CD4-positive, alpha-beta T cell (primary cell): ENCODE results near the gene MEGF9. TPM values are rescaled to one million over a fixed set of nuclear protein-coding genes. Genes with fewer than 3 reads are reported as not detected.

Source experiments
- ATAC-seq: fragments of 200-7000 bp; cut with Tn5 transposase; one replicate; pipeline ENCODE4 v1.10.0; 2022; ENCODE audit warnings: mild to moderate bottlenecking; ENCODE audit not compliant: poor library complexity
- CTCF ChIA-PET: fragments of 350-600 bp; sonication (Branson Sonifier 250); formaldehyde crosslinking; loops from one replicate; lab custom pipeline; 2021; ENCODE audit warnings: antibody characterized with exemption, inconsistent platforms; lab: Charles Lee
- POLR2A ChIA-PET: fragments of 350-600 bp; sonication (Branson Sonifier 250); formaldehyde crosslinking; loops from one replicate; lab custom pipeline; 2021; ENCODE audit warnings: antibody characterized with exemption, inconsistent platforms; lab: Charles Lee
- DNase-seq, 14 experiments: peaks; one replicate each; pipeline ENCODE4 v3.0.0-alpha.2; 2013 to 2020; ENCODE audit warnings: mixed read lengths in 2 of 14
- H3K27ac ChIP-seq, 2 donors: one replicate each; pipeline versions ENCODE4 v1.5.1 to v1.7.0; 2013; ENCODE audit warnings: low read length in 2 of 2, low read depth in 1 of 2, mild to moderate bottlenecking in 1 of 2
- H3K27me3 ChIP-seq, 2 experiments: 1 replicate in 1 of 2; 2 replicates in 1 of 2; pipeline versions ENCODE4 v1.6.1 to v1.7.0; 2013; ENCODE audit warnings: low read length in 2 of 2, control low read depth in 1 of 2, mild to moderate bottlenecking in 1 of 2, moderate library complexity in 1 of 2; ENCODE audit not compliant: insufficient read depth in 2 of 2, control insufficient read depth in 1 of 2
- H3K36me3 ChIP-seq: one replicate; pipeline ENCODE4 v1.6.1; 2013; ENCODE audit warnings: low read length, control low read depth; ENCODE audit not compliant: insufficient read depth
- H3K4me1 ChIP-seq: one replicate; pipeline ENCODE4 v1.6.1; 2013; ENCODE audit warnings: low read length, control low read depth; ENCODE audit not compliant: insufficient read depth
- H3K4me3 ChIP-seq: one replicate; pipeline ENCODE4 v1.5.1; 2013; ENCODE audit warnings: mild to moderate bottlenecking, low read length, moderate library complexity
- H3K9me3 ChIP-seq, 2 experiments: 1 replicate in 1 of 2; 2 replicates in 1 of 2; pipeline versions ENCODE4 v1.6.1 to v1.7.0; 2013; ENCODE audit warnings: low read length in 2 of 2, mild to moderate bottlenecking in 2 of 2, control low read depth in 1 of 2, moderate library complexity in 1 of 2; ENCODE audit not compliant: control insufficient read depth in 1 of 2, insufficient read depth in 1 of 2
- H3K27ac Mint-ChIP-seq: one replicate; pipeline ENCODE4 v1.8.0; 2020; ENCODE audit warnings: mixed read lengths
- H3K27me3 Mint-ChIP-seq: one replicate; pipeline ENCODE4 v1.8.0; 2021; ENCODE audit warnings: mixed read lengths
- H3K36me3 Mint-ChIP-seq: one replicate; pipeline ENCODE4 v1.8.0; 2021; ENCODE audit warnings: low read depth, mixed read lengths
- H3K4me1 Mint-ChIP-seq: one replicate; pipeline ENCODE4 v1.8.0; 2021; ENCODE audit warnings: low read depth, mixed read lengths
- H3K4me3 Mint-ChIP-seq: one replicate; pipeline ENCODE4 v1.8.0; 2020; ENCODE audit warnings: mild to moderate bottlenecking, mixed read lengths
- H3K9me3 Mint-ChIP-seq: one replicate; pipeline ENCODE4 v1.8.0; 2020; ENCODE audit warnings: mixed read lengths
- intact Hi-C, 2 experiments: fragments of 100-400 bp; cut with DNase I in 1 of 2; cut with micrococcal nuclease in 1 of 2; formaldehyde crosslinking; loops; one replicate each; pipeline versions ENCODE4 v1.15.1 to v1.9.0; 2023 to 2025; cut with DNase I, micrococcal nuclease
- total RNA-seq, 174 experiments: library from RNA in 2 of 174; stranded (reverse) in 2 of 174; gene quantifications; one replicate each; pipeline ENCODE4 v1.2.3 and lab custom pipeline; 2021 to 2026
- TF ChIP-seq, protein P1 (sequence below): fragments of 200-600 bp; IDR thresholded peaks from one replicate; pipeline ENCODE4 v1.8.0; 2022; ENCODE audit warnings: antibody characterized with exemption, mild to moderate bottlenecking

MEGF9 gene
- total RNA-seq, 2 experiments from 2014 or later: 4.0 to 4.5 TPM

DNA sequence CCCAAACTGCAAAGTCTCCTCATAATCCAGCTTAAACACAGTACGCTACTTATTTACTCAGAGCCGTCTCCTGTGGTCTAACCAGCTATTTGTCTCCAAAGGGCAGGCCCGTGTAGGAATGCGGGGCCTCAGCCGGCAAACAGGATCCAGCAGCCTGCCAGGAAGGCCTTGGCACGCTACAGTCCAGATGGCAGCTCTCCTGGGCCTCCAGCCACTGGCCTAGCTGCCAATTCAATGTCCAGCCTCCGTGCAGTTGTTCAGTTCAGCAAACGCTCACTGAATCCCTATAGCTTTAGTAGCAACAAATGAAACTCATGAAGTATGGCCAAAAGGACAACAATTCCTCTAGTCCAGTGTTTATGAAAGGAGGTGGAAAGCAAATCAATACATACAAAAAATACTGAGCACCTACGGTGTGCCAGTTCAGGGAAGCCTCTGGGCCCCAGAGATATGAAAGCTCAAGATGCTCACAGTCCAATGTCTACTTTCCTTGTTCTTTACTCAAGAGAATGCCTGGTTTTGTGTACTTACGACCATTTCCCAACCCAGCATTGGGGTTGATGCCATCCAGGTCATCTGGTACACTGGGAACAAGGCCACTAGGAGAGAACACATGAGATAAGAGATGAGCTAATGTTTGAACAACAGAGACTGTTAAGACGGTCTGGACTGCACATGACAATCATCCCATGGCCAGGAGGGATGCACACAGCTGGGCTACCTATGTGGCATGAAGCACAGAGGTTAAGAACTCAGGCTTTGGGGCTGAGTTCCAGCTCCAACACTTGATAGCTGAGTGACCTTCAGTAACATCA is 142.6 kb downstream of the MEGF9 start:
- ChIA-PET POLR2A (no interaction called here), CTCF (no interaction called here)
- no peaks in the 10 kb centered on the region for H3K9me3 Mint-ChIP-seq
- Histone ChIP-seq H3K4me1 (no peaks in the 10 kb centered on the region), H3K27ac (no peak overlapping the region), H3K36me3 (peaks cover 44% of the 10 kb centered on the region), H3K27me3 (no peaks in the 10 kb centered on the region), H3K9me3 (no peaks in the 10 kb centered on the region), H3K4me3 (no peak overlapping the region)
- peaks cover 31% of the 10 kb centered on the region for H3K4me1 Mint-ChIP-seq
- H3K27ac Mint-ChIP-seq: no peak overlapping the region
- intact Hi-C loops: no loop called here
- no peak overlapping the region for H3K4me3 Mint-ChIP-seq
- H3K36me3 Mint-ChIP-seq: peaks cover 89% of the 10 kb centered on the region
- DNase-seq (no peak), ATAC-seq (no peak)
- no peaks in the 10 kb centered on the region for H3K27me3 Mint-ChIP-seq
- TF ChIP-seq, protein P1, sequence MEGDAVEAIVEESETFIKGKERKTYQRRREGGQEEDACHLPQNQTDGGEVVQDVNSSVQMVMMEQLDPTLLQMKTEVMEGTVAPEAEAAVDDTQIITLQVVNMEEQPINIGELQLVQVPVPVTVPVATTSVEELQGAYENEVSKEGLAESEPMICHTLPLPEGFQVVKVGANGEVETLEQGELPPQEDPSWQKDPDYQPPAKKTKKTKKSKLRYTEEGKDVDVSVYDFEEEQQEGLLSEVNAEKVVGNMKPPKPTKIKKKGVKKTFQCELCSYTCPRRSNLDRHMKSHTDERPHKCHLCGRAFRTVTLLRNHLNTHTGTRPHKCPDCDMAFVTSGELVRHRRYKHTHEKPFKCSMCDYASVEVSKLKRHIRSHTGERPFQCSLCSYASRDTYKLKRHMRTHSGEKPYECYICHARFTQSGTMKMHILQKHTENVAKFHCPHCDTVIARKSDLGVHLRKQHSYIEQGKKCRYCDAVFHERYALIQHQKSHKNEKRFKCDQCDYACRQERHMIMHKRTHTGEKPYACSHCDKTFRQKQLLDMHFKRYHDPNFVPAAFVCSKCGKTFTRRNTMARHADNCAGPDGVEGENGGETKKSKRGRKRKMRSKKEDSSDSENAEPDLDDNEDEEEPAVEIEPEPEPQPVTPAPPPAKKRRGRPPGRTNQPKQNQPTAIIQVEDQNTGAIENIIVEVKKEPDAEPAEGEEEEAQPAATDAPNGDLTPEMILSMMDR: no peak

DNA sequence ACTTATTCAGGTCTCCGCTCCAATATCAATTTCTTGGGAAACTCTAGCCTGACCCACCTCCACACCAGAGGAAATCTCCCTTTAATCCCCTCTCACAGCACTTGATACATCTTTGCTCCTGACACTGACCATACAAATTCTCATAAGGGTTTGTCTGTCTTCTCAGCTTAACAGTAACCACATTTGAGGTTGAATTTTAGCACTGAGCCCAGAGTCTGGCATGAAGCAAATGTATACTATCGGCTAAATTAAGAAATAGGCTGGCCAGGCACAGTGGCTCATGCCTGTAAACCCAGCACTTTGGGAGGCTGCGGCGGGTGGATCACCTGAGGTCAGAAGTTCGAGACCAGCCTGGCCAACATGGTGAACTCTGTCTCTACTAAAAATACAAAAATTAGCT is 144.0 kb downstream of the MEGF9 start:
- H3K27ac Mint-ChIP-seq: no peak overlapping the region
- POLR2A ChIA-PET: no interaction called here
- H3K27ac ChIP-seq: no peak overlapping the region

DNA sequence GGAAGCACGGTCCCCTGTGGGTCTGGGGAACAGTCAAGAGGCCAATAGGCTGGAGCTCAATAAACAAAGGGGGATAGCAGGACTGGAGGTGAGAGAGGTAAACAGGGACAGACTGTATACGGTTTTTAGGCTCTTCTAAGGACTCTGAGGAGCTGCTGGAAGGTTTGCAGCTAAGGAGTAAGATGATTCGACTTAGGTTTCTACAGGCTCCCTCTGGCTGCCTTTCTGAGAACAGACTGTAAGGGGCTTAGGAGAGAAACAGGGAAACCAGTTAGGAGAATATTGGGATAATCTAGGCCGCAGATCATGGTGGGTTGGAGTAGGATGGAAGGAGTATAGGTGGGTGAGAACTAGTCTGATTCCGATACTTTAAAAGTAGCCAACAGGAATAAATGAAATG is 144.7 kb downstream of the MEGF9 start:
- Histone ChIP-seq H3K36me3 (peaks cover 65% of the 10 kb centered on the region), H3K9me3 (no peaks in the 10 kb centered on the region), H3K4me1 (no peaks in the 10 kb centered on the region), H3K27ac (no peak overlapping the region), H3K27me3 (no peaks in the 10 kb centered on the region), H3K4me3 (no peak overlapping the region)
- intact Hi-C loops: no loop called here
- no peaks in the 10 kb centered on the region for H3K27me3 Mint-ChIP-seq
- H3K4me1 Mint-ChIP-seq: peaks cover 20% of the 10 kb centered on the region
- no peaks in the 10 kb centered on the region for H3K9me3 Mint-ChIP-seq
- H3K27ac Mint-ChIP-seq: no peak overlapping the region
- H3K36me3 Mint-ChIP-seq: peaks cover 98% of the 10 kb centered on the region
- ChIA-PET CTCF (no interaction called here), POLR2A (no interaction called here)
- TF ChIP-seq, protein P1: no peak
- no peak overlapping the region for H3K4me3 Mint-ChIP-seq
- ATAC-seq (no peak), DNase-seq (no peak)

More for the DNA sequence above, 144.0 kb downstream of the MEGF9 start:
- Histone ChIP-seq H3K4me3 (no peak overlapping the region), H3K9me3 (no peaks in the 10 kb centered on the region), H3K4me1 (no peaks in the 10 kb centered on the region), H3K36me3 (peaks cover 57% of the 10 kb centered on the region), H3K27me3 (no peaks in the 10 kb centered on the region)
- DNase-seq (no peak), ATAC-seq (no peak)
- peaks cover 91% of the 10 kb centered on the region for H3K36me3 Mint-ChIP-seq
- TF ChIP-seq, protein P1: no peak
- H3K27me3 Mint-ChIP-seq: no peaks in the 10 kb centered on the region
- no peaks in the 10 kb centered on the region for H3K9me3 Mint-ChIP-seq
- no peak overlapping the region for H3K4me3 Mint-ChIP-seq
- peaks cover 17% of the 10 kb centered on the region for H3K4me1 Mint-ChIP-seq
- CTCF ChIA-PET: no interaction called here
- intact Hi-C loops: no loop called here
